ENCODE measurements around the gene TIMP2. TPM values are rescaled to one million over a fixed set of nuclear protein-coding genes. Genes with fewer than 3 reads are reported as not detected.

TIMP2 gene
- total and polyA plus RNA-seq, 2 donors (not counting 3 experiments of a cell fraction or from before 2014, with no cell fraction given) = 138 to 318 TPM

GRCh38 chr17:78896091-78896833 lies 28.9 kb downstream of the TIMP2 start:
- Histone ChIP-seq H3K9ac (replicated peaks; ENCODE audit: extremely low read depth, insufficient read depth, low read length) (no peak overlapping the region), H2AFZ (ENCODE audit: low read depth, low read length) (no peak overlapping the region), H3K27ac (ENCODE audit: insufficient read depth, low read depth, low read length) (no peak overlapping the region), H3K4me3 (replicated peaks in 1 of 3; ENCODE audit: insufficient read depth in 1 of 3, low read depth in 1 of 3, low read length in 3 of 3) (no peak overlapping the region), H3K36me3 (ENCODE audit: control insufficient read depth in 2 of 2, extremely low read depth in 1 of 2, insufficient read depth in 2 of 2, low read length in 2 of 2) (peaks cover 2 to 19% of the 10 kb centered on the region in 2 experiments), H3K27me3 (ENCODE audit: control insufficient read depth in 2 of 2, insufficient read depth in 2 of 2, low read length in 2 of 2) (no peaks in the 10 kb centered on the region), H3K4me2 (ENCODE audit: insufficient read depth, low read length) (no peak overlapping the region), H3K9me3 (replicated peaks; ENCODE audit: control insufficient read depth, insufficient read depth, low read length) (no peaks in the 10 kb centered on the region), H4K20me1 (replicated peaks; ENCODE audit: control insufficient read depth, extremely low read depth, insufficient read depth, low read length) (no peaks in the 10 kb centered on the region), H3K9me1 (replicated peaks; ENCODE audit: control insufficient read depth, extremely low read depth, insufficient read depth, low read length) (no peaks in the 10 kb centered on the region), H3K4me1 (ENCODE audit: control insufficient read depth, extremely low read depth, insufficient read depth, low read length) (no peaks in the 10 kb centered on the region), H3K79me2 (ENCODE audit: control insufficient read depth, insufficient read depth, low read length) (peaks cover 6% of the 10 kb centered on the region)
- ChIA-PET CTCF (interaction anchor here (0.9 to 3.9 kb wide), 4 partner anchors 8 to 75 kb away, joined by 3 to 26 read pairs (median 10); no protein-coding TSS in a partner anchor), POLR2A (no interaction called here)
- DNase-seq (ENCODE audit: low read depth, low spot score) (no peak), FAIRE-seq (no peak)
- TF ChIP-seq, protein P1, sequence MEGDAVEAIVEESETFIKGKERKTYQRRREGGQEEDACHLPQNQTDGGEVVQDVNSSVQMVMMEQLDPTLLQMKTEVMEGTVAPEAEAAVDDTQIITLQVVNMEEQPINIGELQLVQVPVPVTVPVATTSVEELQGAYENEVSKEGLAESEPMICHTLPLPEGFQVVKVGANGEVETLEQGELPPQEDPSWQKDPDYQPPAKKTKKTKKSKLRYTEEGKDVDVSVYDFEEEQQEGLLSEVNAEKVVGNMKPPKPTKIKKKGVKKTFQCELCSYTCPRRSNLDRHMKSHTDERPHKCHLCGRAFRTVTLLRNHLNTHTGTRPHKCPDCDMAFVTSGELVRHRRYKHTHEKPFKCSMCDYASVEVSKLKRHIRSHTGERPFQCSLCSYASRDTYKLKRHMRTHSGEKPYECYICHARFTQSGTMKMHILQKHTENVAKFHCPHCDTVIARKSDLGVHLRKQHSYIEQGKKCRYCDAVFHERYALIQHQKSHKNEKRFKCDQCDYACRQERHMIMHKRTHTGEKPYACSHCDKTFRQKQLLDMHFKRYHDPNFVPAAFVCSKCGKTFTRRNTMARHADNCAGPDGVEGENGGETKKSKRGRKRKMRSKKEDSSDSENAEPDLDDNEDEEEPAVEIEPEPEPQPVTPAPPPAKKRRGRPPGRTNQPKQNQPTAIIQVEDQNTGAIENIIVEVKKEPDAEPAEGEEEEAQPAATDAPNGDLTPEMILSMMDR (IDR thresholded peaks at IDR 0.05; ENCODE audit: extremely low read depth in 1 of 2, insufficient read depth in 1 of 2, low read depth in 1 of 2, low read length in 2 of 2) = no peak
- no peak for TF ChIP-seq JUN (IDR thresholded peaks at IDR 0.05; ENCODE audit: borderline replicate concordance, insufficient read depth, insufficient read length, low read depth)
- TF ChIP-seq MAX (IDR thresholded peaks at IDR 0.05; ENCODE audit: insufficient read depth, insufficient read length) = no peak
- TF ChIP-seq GATA2 (IDR thresholded peaks at IDR 0.05; ENCODE audit: insufficient read depth, insufficient read length, low read depth, low read length) = no peak
- TF ChIP-seq EZH2 (IDR thresholded peaks at IDR 0.05; ENCODE audit: borderline replicate concordance, low read depth, low read length, severe bottlenecking) = no peak
- TF ChIP-seq FOS (IDR thresholded peaks at IDR 0.05; ENCODE audit: borderline replicate concordance, insufficient read depth, low read length) = no peak
- dilution Hi-C loops (cut with MboI; ENCODE audit: extremely low pct_ligation_motif_present, low sequenced_read_pairs) = no loop called here
- BruUV-seq (replicated peaks) = no TSS peak
- intact Hi-C loops (cut with micrococcal nuclease) = no loop called here
